ENCODE results near the gene PON3.
A peak's percentile ranks its signal among the peaks of the same experiment; 100 is the strongest.

Gene PON3

DNA sequence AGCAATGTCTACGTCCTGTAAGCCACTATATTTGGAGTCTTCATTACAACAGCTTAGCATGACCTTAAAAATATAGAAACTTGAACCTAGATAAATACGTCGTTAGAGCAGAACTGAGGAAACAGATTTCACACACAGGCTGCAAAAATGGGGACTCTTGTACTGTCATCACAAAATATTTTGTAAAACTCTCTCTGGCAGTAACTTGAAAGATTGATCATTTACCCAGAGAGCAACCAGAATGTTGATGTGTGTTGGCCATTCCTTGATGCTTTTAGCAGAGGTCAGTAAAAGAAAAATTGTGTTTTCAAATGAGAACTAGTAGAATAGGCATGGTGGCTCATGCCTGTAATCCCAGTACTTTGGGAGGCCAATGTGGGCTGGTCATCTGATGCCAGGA lies 57.3 kb downstream of the PON3 start:
- DNase-seq = no peak

DNA sequence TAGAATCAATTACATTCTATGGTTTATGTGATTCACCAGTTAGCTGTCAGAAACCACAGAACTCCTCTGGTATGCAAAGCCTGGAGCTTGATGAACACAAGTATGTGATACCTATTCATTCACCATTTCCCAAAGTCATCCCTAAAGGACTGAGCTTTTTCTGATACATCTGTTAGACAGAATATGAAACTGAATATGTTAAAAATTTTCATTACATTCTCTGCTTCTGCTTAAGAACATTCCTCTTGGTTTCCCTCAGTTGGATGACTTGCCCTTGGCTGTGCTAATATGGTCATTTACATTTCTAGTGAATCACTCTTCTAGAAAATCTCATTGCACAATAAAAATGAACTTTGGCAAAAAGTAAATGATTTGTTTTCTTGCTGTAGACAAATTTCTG lies 61.1 kb downstream of the PON3 start:
- DNase-seq = no peak

DNA sequence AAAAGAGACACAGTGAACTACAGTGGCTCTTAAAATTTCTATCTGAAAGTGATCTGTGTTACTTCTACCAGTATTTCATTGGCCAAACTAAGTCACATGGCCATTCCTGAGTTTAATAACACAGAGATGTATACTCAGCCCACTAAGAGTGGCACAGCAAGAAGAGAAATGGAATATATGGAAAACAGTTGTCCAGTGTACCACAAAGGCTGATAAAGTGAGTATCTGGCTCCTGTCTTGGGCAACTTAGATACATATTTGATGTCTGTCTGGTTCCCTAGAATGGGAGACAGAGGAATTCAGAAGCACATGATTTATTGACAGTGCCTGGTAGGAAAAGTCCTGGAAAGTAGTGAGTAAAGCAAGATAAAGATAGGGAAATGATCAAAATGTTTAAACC lies 61.7 kb downstream of the PON3 start:
- no peak for DNase-seq

DNA sequence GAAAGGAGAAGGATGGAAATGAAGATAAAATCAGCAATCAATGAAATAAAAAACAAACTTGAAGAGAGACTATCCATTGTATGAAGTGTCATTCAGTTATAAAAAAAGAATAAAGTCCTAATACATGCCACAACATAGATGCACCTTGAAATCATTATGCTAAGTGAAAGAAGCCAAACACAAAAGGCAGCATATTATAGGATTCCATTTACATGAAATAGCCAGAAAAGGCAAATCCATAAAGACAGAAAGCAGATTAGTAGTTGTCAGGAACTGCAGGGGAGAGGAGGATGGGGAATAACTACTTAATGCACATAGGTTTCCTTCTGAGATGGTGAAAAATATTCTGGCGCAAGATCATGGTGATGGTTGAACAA lies 65.2 kb downstream of the PON3 start:
- DNase-seq = no peak

DNA sequence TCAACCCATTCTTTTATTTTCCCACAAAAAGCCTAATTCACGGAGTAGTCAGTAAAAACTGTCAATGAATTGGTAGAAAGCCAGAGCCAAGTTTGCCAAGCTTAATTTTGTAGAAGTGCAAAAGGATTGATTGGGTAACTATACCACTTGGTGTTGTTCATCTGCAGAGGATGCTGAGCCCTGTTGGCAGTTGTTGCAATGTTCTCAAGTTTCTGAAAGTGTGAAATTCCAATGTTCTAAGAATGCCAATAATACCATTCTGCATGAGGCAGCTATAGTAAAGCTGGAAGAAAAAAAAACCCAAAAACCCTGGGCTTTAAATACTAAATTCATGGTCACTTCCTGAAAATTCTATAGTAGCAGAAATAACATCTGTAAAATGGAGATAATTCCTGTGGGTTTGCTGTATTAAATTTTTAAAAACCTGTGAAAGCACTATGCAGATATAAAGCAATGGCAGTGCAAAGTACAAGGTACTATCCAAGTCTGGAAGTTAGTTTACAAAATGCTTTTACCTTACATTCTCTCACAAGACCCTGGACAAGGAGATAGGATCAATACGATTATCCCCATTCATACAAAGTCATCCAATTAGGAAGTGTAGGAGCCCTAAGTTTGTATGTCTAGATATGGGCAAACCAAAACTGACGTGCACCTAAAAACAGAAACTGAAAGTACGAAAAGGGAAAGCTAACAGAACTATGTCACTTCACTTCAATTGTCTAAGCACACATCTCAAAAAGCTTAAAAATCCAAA lies 65.8 kb downstream of the PON3 start:
- no peak for DNase-seq

DNA sequence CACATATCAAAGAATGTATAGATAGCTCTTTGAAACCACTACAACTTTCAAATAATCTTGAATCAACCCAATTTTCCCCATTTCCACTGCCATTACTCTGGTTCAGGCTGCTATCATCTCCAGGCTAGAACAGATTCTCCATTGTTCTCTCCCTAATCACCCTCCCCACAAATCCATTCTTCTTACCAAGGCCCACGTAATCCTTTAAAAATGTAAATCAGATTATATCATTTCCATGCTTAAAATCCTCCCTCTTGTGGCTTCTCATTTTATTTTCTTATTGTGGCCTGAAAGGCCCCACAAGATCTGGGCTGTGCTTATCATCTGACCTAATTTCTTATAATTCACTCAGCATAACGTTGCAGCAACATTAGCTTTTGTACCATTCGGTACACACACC lies 68.8 kb downstream of the PON3 start:
- DNase-seq = no peak

DNA sequence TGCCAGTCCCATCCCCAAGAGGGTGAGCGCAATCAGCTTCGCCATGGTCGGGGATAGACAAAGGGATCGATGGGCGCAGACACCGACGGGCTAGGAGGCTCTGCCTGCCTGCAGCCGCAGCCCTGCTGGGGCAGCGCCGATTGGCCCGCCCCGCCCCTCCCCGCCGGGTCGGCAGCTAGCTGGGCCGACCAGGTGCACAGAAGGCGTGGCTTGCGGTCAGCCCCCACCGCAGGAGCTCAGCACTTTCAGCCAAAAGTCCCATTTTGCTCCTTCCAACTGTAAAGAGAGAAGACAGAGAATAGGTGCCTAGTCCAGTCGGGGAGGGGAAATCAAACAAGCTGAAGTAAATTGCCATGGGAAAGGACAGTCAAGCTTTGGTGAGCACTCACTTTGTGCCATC lies 71.7 kb downstream of the PON3 start, which contains the start of gene PON1:
TSS of gene PON1 (minus strand) at position 102 of the 400 bp plus-strand sequence. CDS start at position 45, 57 bp downstream.
- DNase-seq = peak; percentile 51

DNA sequence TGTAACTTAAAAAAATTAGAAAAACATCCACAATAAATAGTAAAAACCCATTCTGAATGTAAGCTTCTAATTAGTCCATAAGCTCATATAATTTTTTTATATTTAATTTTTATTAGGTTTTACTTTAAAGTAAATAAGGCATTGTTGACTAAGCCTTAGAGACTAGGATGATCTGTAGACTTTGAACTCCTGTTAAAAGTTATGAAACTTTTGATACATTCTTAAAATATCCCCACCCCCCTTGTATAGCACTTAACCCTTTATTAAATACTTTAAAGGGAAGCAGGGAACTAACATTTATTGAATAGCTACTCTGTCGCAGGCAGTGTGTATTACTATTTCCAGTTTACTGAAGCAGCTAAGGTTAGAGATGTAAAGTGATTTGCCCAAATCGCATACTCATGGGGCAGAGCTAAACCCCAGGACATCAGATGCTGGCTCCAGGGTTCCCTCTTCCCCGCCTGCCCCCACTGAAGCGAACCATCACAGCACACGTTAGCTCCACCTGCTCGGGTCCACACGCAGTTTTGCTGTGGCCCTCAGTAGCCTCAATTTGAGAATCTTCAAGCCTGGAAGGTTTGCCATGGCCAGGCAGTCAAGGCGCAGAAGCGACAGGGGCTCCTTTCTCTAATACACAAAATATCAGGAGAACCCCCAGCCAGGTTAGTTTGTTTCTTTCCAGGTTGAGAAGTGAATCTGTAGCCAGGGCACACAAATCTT lies 72.6 kb downstream of the PON3 start:
- DNase-seq = no peak

DNA sequence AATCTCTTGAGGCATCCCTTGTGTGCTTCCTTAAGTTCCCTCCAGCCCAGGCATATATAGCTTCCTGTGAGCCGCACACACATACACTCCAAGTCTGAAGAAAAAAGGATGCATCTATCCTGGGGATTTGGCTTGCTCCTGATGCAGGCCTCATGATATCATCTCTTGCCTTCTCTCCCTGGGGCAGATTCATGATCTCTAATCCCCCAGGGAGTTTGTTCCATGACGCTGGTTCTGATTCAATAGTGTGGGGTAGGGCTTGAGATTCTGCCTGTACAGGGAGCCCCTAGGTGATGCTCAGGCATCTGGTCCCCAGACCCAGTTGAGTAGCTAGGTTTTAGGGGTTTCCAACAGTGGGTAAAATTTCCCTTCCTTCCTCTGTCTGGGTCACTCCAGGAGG lies 73.3 kb downstream of the PON3 start:
- no peak for DNase-seq

DNA sequence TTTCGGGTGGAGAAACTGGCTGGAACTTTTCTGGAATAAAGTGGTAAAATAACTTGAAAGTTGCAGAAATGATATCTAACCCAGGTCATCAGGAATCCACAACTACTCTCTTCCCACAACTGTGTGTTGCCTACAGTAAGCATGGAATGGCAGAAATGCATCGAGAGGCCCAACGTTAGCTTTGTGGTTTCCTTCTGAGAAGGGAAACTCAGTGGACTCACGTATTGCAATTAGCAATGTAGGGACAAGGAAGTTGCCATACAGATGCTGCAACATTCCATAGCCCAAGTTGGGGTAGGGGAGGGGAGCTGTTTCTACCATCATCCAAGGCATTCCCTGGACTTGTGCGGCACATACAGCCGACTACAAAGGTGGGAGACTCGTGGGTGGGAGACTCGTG lies 73.8 kb downstream of the PON3 start:
- no peak for DNase-seq

DNA sequence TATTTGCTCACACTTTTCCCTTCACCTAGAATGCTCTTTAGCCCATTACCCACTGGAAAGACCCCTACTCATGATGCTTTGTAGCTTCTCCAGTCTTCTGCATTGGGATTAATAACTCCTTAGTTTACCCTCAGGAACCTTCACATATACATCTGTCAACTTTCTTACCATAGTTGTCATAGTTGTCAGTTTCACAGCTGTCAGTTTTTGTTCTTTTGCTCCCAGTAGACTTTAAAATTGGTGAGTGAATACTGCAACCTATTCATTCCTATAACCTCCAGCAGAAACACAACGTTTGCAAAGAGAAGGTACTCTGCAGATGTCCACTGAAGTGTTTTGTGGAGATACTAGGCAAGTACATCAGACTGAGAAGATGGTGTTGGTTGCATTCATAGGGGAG lies 74.5 kb downstream of the PON3 start:
- no peak for DNase-seq

DNA sequence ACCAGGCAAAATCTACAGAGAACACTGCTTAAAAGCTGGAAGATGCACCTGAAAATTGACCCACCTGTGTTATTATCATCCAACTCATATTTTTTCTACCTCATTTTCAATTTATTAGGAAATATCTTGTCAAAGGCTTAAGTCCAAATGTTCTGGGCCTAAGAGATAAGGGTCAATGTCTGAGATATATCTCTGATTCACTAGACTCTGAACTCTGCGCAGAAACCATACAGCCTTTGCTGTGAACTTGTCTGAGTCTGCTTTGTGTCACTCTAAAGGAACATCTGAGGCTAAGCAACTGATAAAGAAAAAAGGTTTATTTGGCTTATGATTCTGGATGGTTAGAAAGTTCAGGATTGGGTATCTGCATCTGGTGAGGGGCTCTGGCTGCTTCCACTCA lies 75.5 kb downstream of the PON3 start:
- no peak for DNase-seq

DNA sequence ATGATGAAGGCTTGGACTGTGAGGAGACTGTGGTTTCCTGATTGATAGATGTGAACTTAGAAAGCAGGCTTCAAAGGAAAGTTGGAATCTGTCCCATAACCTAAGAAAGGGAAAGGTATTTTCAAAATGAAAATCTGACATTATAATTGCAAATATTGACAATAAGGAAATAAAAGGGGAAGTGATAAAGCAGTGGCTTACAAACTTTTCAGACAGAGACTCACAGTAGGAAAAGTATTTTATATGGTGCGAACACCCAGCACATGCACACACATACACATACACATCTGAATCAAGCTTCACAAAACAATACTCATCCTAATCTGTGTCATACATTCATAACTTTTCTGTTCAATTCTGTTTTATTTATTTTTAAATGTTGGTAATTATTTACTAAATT lies 76.6 kb downstream of the PON3 start:
- no peak for DNase-seq

DNA sequence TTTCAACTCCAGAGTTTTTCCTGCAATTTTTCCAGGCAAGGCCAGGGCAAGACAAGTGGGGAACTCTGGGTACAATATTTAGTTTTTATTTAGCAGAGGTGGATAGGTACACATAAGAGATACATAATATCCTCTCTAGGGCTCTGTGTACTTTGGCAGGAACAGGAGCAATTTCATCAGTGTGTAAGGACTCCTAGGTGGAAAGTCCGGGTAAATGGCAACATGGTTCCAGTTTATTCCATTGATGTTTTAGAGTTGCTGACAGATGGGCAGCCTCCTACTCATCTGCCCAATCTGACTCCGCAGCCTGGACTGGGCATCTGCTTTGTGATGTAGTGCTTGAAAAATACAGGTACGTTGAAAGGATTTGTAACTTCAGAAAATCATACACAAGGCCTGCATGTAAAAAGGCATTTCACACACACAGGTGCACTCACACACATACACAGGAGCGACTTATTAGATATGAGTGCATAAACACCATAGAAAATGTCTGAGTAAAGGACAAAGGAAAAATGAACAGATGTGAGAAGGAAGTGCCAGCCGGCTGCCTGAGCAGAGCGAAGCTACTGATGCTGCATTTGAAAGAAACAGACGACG lies 77.6 kb downstream of the PON3 start:
- DNase-seq = no peak

DNA sequence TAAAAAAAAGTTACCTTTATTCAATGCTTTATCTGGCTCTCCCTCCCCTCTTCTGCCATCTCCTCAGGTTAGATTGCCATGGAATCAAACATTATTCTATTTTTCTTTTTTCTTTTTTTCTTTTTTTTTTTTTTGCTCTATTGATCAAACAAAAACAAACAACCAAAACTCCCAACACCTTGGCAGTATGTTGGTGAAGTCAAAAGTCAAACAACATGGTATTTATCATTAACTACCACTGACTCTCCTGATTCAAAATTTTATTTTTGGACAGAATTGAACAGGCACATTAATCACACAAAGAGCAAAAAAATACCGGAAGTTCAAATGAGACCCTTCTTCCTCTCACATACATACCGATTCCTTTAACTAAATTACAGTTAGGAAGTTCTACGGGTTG lies 78.2 kb downstream of the PON3 start:
- DNase-seq = no peak

DNA sequence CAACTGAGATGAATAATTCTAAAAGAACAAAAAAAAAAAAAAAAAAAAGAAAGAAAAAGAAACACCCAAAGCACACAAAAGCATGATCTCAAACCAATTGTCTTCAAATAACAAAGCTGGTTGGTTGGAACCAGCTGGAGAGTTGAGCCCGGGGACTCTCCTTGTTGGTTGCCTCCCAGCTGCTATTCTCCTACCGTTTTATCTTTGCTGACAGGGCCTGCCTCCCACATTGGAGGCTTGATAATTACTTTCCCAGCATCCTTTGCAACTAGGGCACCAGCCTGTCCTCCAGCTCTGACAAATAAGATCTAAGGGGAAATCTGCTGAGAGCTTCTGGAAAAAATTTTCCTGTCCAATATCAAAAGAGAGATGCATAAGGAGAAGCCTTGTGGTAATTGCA lies 78.6 kb downstream of the PON3 start:
- DNase-seq = no peak

DNA sequence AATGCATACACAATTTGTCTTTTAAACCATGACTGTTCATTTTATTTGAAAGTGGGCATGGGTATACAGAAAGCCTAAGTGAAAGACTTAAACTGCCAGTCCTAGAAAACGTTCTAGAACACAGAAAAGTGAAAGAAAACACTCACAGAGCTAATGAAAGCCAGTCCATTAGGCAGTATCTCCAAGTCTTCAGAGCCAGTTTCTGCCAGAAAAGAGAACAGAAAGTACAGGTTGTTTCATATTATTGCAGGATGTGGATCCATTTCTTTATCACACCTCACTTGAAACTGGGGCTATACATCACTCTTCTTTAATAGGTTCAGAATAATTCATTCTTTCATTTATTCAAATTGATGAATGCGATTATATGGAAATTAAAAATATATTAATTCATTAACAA lies 79.6 kb downstream of the PON3 start:
- DNase-seq = no peak

DNA sequence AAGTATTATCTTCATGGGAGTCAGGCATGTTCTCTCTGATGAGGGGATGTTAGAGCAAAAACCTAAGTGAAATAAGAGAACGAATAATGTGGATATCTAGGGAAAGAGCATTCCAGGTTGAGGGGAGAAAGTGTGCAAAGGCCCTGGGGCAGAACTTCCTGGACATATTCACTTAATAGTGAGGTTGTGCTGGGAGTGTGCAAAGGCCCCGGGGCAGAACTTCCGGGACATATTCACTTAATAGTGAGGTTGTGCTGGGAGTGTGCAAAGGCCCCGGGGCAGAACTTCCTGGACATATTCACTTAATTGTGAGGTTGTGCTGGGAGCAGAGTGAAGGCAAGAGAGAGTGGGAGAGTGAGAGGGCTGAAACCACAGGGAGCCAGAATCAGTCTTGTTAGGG lies 83.6 kb downstream of the PON3 start:
- no peak for DNase-seq

DNA sequence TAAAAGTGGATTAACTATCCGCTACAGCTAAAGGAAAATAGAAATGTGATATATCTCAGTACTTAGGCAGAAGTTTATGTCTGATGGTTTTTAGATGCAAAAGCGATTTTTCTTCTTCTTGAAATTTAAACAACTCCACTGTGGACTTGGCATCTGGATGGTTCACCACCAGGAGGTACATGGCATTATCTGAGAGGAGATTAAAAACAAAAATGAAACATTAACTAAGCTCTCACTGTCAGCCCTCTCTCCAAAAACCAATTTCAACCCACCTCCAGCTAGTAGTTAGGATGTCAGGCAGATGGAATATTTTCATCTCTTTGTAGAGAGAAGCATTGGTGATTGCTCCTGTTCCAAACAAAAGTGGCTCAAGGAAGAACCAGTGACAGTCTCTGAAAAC lies 84.8 kb downstream of the PON3 start:
- DNase-seq = no peak

DNA sequence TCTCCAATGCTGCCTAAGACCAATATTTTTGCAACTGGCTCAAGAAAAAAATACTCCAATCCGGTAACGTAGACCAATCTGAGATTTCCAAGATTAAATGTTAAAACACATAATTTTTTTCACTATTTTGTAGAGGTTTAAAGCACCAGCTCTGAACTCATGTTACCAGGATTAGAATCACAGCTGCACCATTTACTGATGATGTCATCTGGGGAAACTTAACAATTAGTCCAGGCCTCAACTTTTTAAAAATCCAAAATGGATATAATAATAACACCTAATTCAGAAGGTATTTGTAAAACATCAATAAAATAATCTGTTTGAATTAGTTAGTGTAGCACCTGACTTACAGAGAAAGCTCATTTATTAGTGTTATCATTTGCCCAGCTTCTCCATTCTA lies 86.2 kb downstream of the PON3 start:
- no peak for DNase-seq

All from CD4-positive, alpha-beta T cell treated with Interferon gamma for 1 hour (primary cell).